GM12875 (cell line): ENCODE measurements around the gene SNRNP27.

Source experiments
- H3K4me3 ChIP-seq: one replicate; pipeline ENCODE4 v1.5.1; 2011; ENCODE audit warnings: low read depth, low read length, control low read depth
- TF ChIP-seq, protein P1 (sequence below): IDR thresholded peaks from 2 replicates; pipeline ENCODE4 v1.5.1; 2011; ENCODE audit warnings: low read depth, mild to moderate bottlenecking, control low read depth, inconsistent platforms, low read length, moderate library complexity, borderline replicate concordance; ENCODE audit not compliant: insufficient read depth

Gene SNRNP27

DNA sequence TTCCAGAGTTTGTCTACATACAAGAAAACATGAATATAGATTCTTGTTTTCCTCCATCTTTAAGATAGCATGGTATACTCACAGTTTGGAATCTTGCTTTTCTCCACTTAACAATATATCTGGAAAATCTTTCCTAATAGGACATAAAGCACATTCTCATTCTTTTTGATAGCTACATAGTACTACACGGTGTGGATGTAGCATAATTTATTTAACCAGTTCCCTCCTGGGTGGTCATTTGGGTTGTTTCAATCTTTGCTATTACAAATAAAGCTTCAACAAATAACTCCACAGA, 40.8 kb downstream of the SNRNP27 start:
- TF ChIP-seq, protein P1, sequence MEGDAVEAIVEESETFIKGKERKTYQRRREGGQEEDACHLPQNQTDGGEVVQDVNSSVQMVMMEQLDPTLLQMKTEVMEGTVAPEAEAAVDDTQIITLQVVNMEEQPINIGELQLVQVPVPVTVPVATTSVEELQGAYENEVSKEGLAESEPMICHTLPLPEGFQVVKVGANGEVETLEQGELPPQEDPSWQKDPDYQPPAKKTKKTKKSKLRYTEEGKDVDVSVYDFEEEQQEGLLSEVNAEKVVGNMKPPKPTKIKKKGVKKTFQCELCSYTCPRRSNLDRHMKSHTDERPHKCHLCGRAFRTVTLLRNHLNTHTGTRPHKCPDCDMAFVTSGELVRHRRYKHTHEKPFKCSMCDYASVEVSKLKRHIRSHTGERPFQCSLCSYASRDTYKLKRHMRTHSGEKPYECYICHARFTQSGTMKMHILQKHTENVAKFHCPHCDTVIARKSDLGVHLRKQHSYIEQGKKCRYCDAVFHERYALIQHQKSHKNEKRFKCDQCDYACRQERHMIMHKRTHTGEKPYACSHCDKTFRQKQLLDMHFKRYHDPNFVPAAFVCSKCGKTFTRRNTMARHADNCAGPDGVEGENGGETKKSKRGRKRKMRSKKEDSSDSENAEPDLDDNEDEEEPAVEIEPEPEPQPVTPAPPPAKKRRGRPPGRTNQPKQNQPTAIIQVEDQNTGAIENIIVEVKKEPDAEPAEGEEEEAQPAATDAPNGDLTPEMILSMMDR, result no peak
- H3K4me3 ChIP-seq, result no peak overlapping the region

DNA sequence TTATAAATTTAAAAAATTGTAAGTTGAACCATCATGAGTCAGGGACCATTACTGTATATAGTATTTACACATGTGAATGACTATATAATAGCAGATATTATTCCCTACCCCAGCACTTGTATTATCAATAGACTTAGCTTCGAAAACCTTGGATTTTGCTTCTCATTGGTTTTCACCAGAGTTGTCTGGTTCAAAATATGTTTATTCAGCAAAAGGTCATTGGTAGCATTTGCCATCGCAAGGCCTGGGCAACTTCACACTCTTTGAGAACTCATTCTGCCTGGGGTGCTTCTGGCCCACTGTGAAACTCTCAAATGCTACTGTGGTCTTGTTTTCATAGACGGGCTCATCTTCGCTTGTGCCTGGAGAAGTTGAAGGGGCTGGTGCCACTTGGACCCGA, 41.3 kb downstream of the SNRNP27 start:
- H3K4me3 ChIP-seq, result no peak overlapping the region
- TF ChIP-seq, protein P1, result no peak

DNA sequence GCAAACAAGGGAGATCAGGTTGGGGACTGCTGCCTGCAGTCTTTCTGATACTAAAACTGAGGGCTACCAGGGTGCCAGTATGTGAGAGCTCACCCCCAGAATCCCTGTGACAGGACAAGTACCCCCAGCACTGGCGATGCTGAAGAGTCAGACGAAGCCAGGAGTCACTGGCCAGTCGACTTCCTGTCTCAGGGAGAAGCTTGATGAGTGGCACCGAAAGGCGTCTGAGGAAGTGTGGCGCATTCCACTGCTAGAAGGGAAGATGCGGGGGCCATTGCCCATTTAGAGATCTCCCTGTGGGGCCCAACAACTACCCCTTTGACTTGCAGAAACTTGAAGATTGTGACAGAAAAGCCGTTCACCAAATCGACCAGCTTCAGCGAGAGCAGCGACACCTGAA, 43.1 kb downstream of the SNRNP27 start:
- H3K4me3 ChIP-seq, result no peak overlapping the region
- TF ChIP-seq, protein P1, result no peak

DNA sequence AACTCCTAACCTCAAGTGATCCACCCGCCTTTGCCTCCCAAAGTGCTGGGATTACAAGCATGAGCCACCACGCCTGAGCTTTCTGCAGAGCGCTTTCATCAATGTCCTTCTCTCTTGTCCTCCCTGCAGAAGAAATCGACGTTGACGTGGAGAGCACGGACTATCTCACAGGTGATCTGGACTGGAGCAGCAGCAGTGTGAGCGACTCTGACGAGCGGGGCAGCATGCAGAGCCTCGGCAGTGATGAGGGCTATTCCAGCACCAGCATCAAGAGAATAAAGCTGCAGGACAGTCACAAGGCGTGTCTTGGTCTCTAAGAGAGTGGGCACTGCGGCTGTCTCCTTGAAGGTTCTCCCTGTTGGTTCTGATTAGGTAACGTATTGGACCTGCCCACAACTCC, 44.2 kb downstream of the SNRNP27 start:
- TF ChIP-seq, protein P1, result no peak
- H3K4me3 ChIP-seq, result no peak overlapping the region

DNA sequence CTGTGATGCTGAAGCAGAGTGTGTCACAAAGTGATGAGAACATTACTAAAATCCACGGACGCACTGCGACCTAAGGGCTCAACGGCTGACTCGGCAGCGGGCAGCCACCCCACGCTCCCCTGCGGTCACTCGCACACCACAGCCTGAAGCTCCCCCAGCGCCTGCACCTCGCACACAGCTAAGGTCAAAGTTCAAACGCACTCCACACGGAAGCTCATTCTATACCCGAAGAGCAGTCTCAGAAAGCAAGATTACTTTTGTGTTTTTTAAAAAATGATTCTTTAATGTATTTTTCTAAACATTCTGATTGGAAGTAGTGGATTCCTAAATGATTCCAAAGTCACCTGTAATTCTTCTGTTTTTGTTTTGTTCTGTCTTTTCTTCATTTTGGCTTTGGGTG, 46.0 kb downstream of the SNRNP27 start:
- H3K4me3 ChIP-seq, result no peak overlapping the region
- TF ChIP-seq, protein P1, result no peak

DNA sequence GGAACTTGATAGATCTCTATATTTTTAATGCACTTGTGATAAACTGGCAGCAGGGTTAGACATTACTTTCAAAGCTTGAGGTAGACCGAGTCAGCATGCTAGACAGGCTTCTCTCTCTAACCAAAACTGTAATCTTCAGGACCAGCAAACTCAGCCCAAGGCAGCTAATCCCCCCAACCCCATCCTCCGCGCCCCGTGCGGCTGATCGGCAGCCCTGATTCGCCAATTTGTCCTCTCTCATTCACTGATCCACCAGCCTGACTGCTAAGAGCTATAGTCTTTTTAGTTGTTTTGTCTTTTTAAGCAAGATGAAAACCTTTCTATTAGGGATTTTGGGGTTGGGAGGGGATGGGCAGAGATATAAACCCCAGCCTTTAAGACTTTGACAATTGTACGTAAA, 46.9 kb downstream of the SNRNP27 start:
- TF ChIP-seq, protein P1, result no peak
- no peak overlapping the region for H3K4me3 ChIP-seq

DNA sequence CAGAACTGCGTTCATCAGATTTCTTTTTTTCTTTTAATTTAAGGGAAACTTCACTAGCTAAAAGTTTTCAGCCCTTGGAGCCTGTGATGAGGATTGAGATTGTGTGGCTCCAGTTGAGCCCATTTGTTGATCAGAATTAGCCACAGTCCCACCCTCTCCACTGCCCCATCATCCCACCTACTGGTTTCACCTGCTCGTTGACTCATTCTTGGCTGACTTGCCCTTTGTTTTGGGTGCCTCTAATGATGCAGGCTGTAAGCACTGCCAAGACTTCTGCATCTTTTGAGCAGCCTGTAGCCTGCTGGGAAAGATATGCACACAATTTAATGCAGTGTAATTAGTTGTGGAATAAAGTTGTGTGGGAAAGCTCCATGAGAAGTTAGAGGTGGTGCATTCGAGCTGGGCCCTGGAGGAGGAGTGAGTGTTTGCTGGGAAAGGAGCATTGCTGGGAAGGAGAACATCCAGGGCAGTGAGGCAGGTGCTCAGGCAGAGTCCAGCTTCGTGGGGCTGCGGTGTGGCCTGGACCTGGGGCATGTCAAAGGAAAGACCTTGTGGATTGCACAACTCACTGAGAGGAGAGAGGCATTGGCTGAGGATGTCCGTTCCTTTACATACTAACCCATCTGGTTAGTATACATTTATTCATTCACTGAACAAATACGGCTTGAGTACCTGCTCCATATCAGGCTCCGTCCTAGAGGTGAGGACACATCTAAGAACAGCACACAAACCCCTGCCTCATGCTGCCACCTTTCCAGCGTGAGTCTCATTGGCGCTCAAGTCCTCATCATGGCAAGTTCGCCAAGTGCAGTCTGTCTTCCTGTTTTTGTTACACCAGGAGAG, 49.5 kb downstream of the SNRNP27 start:
- TF ChIP-seq, protein P1, result no peak
- no peak overlapping the region for H3K4me3 ChIP-seq
